GM20431 (cell line): ENCODE results near the gene NOTCH2.

Experiments used
- in situ Hi-C: fragments of 300-500 bp; cut with MseI, MboI; formaldehyde crosslinking; loops from one replicate; pipeline ENCODE4 v1.15.0; 2020; ENCODE audit warnings: low sequenced_read_pairs; ENCODE audit not compliant: unreplicated experiment

The NOTCH2 gene

DNA sequence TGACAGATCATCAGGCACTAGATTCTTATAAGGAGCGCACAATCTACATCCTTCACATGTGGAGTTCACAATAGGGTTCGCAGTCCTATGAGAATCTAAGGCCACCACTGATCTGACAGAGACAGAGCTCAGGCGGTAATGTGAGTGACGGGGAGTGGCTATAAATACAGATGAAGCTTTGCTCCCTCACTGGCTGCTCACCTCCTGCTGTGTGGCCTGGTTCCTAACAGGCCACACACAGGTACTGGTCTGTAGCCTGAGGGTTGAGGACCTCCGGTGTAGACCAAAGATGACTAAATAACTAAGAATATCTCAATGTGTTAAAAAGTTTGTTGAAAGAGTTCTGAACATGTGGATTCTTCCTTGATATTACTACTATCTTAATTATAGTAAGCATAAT is 117.0 kb downstream of the NOTCH2 start:
- in situ Hi-C loops = no loop called here

DNA sequence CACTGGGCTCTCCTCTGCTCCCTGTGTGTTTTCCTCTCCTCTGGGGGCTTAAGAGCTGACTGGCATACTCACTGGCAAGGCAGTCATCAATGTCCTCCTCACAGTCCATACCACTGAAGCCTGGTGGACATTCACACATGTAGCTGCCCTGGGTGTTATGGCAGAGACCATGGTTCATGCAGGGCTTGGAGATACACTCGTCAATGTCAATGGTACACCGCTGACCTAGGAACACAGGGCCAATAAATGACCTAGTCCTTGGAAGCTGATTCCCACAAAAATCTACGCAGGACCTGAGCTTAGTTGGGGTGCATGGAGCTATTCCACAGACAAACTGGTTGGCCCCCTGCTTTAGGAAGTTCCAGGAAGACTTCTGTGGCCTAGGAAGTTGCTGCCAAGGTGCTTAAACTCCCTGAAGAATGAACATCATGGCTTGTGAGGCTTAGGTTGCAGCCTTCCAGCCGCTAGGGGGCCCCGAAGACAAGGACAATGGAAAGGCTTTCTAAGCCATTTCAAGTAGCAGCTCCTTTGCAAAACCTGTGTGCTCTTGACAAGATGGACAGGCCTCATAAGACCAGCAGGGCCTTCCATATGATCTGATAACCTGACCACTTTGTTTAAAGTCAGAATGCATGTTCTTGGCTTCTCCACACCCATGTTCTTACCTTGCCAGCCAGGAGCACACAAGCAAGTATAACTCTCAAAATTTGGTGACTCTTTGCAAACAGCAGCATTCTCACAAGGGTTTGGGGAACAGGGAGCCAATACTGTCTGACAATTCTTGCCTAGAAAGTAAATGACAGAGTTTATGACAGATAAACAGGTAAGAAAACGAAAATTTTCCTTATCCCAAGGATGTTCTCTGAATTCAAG is 120.9 kb downstream of the NOTCH2 start:
- in situ Hi-C loops = no loop called here

DNA sequence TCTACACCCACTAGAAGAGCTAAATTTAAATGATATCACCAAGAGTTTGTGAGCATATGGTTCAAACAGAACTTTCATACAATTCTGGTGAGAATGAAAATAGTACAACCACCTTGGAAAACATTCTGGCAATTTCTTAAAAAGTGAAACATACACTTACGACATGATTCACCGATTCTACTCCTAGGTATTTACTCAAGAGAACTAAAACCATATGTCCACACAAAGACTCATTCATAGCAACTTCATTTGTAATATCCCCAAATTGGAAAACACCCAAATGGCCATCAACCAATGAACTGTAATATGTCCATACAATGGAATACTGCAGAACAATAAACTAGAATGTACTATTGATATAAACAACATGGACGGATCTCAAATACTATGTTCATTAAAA is 122.0 kb downstream of the NOTCH2 start:
- in situ Hi-C loops = no loop called here

DNA sequence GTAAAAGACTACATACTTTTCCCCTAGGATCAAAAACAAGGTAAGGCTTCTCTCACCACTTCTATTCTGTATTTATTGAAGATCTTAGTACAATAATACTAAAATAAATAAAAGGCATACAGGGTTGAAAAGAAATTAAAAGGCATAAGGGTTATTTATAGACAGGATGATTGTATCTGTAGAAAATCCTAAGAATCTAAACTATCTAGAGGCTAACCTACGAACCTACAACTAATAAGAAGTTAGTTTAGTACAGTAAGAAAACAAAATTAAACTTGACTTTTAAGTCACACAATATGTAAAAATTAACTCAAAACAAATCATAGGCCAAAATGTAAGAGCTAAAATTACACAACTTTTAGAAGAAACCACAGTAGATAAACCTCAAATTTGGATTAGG is 122.7 kb downstream of the NOTCH2 start:
- in situ Hi-C loops = no loop called here

DNA sequence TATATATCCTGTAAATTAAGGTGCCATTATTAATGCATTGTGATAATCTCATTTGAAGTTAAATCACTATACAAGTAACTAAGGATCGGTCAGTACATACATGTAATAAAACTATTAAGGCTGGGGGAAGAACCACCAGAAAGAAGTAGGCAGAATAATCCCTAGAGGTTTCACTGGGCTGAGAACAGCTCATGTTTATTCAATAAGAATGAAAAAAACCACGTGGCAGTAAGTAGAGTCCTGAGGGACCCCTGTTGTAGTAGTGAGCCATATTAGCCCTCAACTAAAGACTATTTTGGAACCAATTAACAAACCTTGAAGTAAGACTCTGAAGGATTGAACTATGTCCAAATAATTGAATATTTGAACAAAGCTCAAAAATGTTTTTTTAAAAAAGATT is 126.2 kb downstream of the NOTCH2 start:
- in situ Hi-C loops = no loop called here

DNA sequence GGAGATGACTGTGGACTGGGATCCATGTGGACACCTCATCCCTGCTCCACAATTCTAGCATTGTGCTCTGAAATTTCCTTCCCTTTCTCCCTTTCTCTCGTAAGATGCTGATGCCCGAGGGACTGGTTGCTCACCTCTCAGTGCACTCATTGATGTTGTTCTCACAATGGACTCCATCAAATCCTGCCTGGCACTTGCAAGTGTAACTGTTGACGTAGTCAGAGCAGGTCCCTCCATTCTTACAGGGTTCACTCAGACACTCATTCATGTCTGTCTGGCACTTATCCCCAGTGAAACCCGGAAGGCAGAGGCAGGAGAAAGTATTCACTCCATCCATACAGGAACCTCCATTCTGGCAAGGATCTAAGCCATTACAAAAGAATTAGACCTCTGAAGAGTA is 128.1 kb downstream of the NOTCH2 start:
- in situ Hi-C loops = no loop called here

DNA sequence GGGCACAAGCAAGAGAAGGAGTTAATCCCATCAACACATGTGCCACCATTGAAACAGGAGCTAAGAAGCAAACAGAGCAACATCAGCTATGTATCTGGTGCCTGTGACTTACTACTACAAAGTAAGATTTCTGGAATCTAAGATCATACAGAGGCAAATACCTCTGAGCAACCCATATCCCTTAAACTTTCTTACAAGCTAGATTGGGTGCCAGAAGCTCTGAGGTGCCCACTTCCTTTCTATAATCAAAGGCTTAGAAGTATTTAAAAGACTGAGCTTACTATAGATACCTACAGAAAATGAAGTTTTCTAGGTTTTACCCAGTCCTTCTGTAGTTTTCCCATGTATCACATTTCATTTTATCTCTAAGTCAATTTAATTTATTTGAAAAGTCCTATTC is 128.8 kb downstream of the NOTCH2 start:
- in situ Hi-C loops = no loop called here

DNA sequence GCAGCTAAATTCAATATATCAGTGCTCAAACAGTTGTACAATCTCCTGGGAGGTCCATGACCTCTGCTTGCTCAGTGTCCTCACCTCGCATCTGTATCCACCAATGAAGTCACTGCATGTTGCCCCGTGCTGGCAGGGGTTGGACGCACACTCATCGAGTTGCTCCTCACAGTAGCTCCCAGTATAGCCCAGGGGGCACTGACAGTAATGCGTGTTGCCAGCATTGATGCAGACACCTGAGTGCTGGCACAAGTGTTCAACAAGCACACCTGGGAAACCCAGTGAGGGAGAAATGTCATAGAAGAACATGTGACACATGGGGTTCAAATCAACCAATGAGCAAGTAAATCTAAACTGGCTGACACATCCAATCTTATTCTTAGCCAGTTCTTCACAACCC is 132.3 kb downstream of the NOTCH2 start:
- in situ Hi-C loops = no loop called here

DNA sequence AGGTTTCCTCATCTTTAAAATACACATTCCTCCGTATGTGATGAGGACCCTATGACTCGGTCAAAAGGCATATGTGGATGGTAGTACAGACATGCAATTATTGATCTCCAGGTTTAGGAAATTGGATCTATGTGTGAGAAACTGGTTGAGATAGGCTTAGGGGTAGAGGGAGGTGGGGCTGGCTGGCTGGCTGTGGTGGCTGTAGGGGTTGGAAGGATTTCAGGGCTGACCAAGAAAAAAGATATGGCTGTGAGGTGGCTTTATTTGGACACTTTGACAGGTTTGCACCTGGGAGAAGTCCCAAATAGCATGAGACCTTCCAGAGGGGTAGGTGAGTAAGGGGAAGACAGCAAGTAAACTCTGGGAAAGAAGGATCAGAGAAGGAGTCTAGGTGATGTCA is 133.5 kb downstream of the NOTCH2 start:
- in situ Hi-C loops = no loop called here

DNA sequence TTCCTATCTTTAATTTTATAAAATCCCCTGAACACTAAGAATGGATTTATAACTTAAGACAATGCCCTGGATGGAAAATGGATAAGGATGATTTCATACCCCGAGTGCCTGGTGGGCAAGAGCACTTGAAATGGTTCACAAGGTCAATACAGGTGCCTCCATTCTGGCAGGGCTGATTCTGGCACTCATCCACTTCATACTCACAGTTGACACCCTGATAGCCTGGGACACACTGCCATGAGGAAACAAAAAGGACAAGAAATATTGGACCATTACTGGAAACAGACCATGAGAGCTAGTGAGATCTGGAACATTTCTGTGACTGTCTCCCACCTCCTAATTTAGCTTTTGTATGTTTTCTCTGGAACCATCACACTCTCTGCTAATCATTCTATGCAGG is 134.1 kb downstream of the NOTCH2 start:
- in situ Hi-C loops = no loop called here

DNA sequence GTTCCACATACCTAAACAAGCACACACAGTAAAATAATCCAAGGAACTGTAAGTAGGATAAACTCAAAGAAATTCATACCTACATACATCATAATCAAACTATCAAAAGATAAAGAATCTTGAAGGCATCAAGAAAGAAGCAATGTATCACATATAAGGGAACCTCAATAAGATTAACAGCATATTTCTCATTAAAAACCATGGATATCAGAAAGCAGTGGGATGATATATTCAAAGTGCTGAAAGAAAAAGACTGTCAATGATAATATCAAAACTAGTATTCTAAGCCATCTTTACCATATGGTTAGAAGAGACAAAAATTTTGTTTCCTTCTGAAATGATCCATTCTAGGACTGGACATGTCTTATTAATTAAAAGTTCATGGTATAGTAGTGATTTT is 136.1 kb downstream of the NOTCH2 start:
- in situ Hi-C loops = no loop called here

DNA sequence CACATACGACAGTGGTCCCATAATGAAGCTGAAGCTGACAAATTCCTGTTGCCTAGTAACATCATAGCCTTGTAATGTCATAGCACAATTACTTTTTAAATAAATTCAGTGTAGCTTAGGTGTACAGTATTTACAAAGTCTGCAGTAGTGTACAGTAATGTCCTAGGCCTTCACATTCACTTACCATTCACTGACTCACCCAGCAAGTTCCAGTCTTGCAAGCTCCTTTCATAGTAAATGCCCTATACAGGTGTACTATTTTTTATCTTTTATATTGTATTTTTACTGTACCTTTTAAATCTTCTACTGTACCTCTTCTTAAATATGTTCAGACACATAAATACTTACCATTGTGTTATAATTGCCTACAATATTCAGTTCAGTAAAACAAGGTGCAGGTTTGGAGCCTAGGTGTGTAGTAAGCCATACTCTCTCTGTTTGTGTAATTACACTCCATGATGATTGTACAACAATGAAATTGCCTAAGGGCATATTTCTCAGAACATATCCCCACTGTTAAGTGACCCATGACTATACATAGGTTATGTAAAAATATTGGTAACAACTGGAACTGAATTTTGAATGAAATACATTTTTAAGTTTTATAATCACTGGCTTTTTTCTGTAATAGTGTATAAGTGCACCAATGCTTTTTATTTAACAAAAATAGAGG is 139.7 kb downstream of the NOTCH2 start:
- in situ Hi-C loops = no loop called here

DNA sequence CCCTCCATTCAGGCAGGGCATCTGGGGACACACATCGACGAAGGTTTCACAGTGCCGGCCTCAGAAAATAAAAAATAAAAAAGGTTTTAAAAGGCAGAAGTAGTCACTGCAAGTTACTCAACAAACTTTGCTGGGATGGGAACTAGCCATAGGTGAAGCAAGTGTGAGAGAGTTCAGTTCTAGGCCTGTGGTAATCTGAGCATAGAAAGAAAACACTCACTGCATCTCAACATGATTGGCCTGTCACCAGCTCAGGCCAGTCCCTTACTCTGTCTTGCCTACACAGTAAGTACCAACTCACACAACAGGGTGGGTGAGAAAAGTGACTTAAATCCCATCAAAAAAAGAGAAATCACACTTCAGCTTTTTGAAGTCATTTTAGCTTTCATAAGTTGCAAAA is 142.9 kb downstream of the NOTCH2 start:
- in situ Hi-C loops = no loop called here

DNA sequence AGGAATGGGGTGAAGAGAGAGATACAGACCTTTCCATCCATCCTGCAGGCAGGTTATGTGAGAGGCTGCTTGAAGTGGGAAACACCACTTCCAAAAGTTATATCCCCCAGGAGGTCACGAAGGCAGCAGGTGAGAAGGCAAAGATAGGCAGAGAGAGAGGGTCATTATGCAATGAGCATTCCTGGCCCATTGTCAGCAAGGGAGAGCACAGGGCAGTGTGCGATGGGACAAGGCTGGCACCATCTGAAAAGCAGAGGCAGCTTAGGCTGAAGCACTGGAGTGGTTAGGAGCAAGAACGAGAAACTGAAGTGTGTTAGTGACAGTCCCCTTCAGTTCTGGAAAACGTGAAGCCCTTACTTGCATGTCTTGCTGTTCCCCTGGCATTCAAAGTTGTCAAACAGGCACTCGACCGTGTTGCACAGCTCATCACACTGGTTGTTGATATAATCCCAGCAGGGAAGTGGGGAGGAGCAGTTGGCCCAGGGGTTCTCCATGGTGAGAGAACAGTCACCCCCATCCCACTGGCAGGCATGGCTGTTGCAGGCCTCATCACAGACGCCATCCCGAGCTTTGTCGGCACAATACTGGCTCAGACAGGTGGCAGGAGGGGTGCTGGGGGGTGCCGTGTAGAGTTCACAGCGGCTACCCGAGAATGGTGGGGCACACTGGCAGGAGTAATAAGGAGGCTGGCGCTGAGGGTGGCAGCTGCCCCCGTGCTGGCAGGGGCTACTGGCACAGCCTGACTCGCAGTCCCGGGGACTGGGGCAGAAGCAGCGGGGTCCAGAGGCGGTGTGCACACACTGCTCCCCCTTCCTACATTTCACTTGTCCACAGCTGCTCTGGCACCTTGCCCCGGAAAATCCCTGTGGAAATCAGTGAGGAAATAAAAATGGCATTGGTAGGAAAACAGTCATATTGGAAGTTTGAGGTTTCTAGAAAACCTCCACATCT is 144.2 kb downstream of the NOTCH2 start:
- in situ Hi-C loops = no loop called here

DNA sequence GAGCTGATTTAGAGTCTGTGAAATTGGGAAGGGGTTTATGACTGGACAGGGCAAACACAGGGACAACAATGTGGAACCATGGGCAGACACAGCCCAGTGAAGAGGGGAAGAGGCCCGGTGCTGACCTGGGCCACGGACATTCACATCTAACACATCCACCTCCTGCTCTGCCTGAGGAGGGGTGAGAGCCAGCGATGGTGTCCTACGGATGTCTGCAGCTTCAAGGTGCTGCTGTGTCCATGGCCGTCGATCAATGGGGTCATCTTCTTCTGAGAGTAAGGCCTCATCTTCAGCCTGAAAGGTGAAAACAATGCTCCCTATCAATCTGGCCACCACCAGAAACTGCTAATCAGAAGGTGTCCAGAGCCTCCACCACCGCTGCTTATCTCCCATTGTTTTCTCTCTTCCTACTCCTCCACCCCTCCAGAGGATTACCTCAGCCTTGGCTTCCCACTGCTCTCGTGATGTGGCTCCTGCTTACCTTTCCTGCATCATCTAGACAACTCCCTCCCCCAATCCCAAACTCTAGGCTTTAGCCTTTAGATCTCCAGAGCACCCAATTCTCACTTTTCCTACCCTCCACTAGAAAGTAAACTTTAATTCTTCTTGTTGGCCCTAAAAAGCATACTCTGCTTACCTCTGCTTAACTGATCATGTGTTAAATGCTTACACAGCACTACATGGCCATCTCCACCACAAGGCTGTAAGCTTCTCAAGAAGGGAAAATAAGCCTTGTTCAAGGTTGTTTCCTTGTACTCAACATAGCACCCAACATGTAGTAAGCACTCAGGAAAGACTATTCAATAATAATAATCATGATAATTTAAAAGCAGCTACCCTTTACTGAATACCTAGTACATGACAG is 149.1 kb downstream of the NOTCH2 start:
- in situ Hi-C loops = no loop called here

DNA sequence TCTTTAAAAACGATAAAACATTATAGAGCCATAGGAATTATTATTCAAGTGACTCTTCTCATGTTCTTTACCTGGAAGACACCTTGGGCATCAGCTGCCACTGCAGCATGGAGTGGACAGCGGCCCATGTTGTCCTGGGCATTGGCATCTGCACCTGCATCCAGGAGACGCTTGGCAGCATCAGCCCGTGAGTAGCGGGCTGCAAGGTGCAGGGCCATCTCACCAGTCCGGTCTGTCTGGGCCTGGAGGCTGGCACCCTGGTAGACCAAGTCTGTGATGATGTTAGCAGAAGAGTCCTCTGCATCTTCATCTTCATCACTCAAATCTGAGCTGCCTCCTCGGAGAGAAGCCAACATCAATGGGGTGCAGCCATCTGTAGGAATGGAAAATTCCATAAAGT is 150.2 kb downstream of the NOTCH2 start:
- in situ Hi-C loops = no loop called here

DNA sequence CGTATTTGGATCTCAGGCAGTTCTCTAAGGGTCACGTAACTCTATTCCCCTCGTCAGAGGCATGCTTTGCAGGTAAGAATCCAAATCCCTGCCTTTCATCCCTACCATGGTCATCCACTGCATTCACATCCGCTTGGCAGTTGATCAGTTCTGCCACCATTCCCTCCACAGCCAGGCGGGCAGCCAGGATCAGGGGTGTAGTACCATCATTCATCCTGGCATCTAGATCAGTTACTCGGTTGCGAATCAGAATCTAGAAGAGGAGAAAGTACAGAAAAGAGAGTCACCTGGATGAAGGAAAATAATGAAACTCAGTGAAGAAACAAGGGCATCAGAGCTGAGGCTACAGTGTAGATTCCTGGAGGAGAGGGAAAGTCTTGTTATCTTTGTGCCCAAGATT is 151.2 kb downstream of the NOTCH2 start:
- in situ Hi-C loops = no loop called here

DNA sequence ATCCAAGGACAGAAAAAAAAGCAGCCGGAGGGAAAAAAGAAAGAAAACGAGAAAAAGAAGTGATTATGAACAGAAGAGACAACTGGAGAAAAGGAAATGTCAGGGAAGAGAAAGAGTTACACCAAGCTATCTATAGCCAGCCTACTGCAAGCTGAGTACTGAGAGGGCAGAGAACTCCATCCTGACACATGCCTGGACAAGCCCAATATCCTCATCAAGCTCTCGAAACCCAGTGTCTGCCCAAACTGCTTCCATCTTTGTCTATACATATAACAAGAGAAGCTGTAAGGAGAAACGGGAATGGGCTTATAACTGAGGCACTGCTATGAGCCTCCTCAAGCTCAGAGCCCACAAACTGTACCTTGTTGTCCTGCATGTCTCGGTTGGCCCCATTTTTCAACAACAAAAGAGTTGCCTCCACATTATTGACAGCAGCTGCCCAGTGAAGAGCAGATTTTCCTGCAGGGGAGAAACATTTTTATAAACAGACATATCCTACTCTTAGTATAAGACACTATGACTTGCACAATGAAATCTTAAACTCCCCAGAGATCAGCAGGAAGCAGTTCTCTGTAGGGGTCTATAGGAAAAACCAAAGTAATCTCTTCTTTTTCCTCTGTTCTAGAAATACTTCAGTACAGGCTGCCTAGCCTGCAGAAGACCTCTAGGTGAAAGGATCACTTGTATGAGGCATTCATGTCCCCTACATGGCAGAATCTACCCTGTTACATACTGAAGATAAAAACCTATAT is 152.0 kb downstream of the NOTCH2 start:
- in situ Hi-C loops = no loop called here

DNA sequence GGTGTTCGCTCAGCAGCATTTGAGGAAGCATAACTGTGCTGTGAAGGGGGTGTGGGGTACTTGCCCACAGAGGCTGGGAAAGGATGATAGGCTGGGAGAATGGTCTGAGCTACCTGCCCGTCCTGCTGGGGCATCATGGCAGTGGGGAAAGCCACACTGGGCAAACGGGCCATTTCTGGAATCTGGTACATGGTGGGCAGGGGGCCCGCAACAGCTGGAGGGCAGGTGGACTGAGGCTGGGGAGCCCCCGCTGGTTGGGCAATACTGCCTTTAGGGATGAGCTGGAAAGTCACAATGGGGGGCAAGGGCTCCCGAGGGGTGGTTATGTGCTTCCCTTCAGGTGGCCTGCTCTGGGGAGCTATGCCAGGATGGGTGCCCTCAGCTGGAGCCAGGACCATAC is 153.9 kb downstream of the NOTCH2 start:
- in situ Hi-C loops = no loop called here
